ENCODE data around the gene TTI1. TPM values are rescaled to one million over a fixed set of nuclear protein-coding genes. Genes with fewer than 3 reads are reported as not detected.
"Not testable (repeated sequence)": the region's sequence is repeated elsewhere in the genome, so short reads cannot be mapped to it uniquely, and the experiment has no call there.

Gene TTI1
- total and polyA plus RNA-seq, 3 experiments from 2014 or later = 16.7 to 41.6 (median 40.5) TPM

DNA sequence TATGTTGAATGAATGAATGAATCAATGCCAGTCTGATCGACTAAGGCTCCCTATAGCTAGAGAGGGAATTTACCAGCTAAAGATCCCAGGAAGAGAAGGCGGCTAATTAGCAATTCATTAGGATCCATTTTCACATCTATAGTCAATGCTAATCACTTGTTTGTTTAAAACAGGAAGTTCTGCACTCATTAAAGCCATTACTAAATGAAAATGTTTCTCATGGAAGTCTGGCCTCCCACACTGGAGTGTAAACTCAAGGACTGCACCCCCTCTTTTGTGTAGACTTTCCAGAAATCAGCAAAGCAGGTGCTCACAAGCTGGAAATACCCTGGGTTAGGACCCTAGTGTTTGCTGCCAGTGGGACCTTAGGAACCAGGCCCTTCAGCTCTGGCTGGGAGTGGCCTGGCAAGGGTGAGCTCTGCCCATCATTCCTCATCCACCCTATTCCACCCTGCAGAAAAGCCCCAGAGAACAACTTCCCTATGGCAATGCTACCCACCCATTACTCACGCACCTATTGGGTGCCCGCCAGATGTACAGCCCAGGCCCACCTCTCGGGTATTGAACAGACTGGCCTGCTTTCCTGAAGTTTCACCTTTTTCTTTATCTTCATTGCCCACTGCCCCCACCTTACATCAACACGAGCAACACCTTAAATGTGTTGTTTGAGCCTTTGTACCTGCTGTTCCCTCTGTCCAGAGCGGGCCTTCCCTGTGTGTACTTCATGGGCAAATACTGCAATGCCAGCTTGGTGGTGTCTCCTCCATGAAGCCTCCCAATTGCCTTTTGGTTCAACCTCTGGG lies 60.8 kb downstream of the TTI1 start:
- H3K27ac ChIP-seq (ENCODE audit: low read depth, low read length) = no peak overlapping the region
- Mint-ChIP-seq H3K4me3 (no peak overlapping the region), H3K4me1 (peaks cover 0 to 1% (median 0%) of the 10 kb centered on the region in 3 donors), H3K27ac (no peak overlapping the region), H3K9me3 (peaks cover 11 to 27% (median 18%) of the 10 kb centered on the region in 5 donors), H3K36me3 (peaks cover 6 to 44% (median 16%) of the 10 kb centered on the region in 3 donors), H3K27me3 (peaks cover 0 to 7% of the 10 kb centered on the region in 2 donors)
- no peak for DNase-seq
- H3K4me3 ChIP-seq (ENCODE audit: low read length) = no peak overlapping the region
- H3K4me1 ChIP-seq (ENCODE audit: insufficient read depth, low read length) = no peaks in the 10 kb centered on the region
- CTCF ChIA-PET = no interaction called here
- H3K9me3 ChIP-seq (ENCODE audit: low read length) = no peaks in the 10 kb centered on the region
- H3K36me3 ChIP-seq (ENCODE audit: insufficient read depth, low read length) = no peaks in the 10 kb centered on the region
- POLR2A ChIA-PET = no interaction called here
- no peaks in the 10 kb centered on the region for H3K27me3 ChIP-seq (ENCODE audit: insufficient read depth, low read length, poor library complexity, severe bottlenecking)

DNA sequence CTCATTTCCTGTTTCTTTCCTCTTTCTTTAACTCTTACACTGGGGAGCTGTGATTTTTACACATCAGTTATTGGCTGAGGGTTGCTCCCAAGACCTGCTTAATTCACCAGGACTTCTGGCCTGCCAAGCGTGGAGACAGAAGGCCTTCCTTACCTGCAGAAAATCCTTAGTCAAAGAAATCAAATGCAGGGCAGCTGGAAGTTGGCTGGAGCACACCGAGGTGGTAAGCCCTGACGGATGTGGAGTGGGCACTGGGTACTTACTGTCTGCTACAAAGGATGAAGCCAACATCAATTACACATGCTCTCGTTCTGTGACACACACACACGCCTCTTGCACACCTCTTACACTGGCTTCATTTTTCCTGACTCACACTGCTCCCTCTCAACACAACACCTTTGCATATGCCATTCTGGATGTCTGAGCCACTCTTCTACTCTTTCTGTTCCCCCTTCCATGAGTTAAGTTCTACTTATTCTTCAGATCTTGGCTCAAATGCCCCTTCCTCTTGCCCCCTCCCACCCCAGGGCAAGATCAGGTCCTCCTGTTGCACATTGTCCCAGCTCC lies 61.6 kb downstream of the TTI1 start:
- Histone ChIP-seq H3K36me3 (ENCODE audit: insufficient read depth, low read length) (no peaks in the 10 kb centered on the region), H3K27me3 (ENCODE audit: insufficient read depth, low read length, poor library complexity, severe bottlenecking) (no peaks in the 10 kb centered on the region), H3K4me1 (ENCODE audit: insufficient read depth, low read length) (no peaks in the 10 kb centered on the region), H3K27ac (ENCODE audit: low read depth, low read length) (no peak overlapping the region), H3K4me3 (ENCODE audit: low read length) (no peak overlapping the region), H3K9me3 (ENCODE audit: low read length) (no peaks in the 10 kb centered on the region)
- ChIA-PET POLR2A (no interaction called here), CTCF (no interaction called here)
- no peak overlapping the region for H3K27ac Mint-ChIP-seq
- no peak overlapping the region for H3K4me3 Mint-ChIP-seq
- H3K4me1 Mint-ChIP-seq = no peaks in the 10 kb centered on the region
- peaks cover 0 to 7% of the 10 kb centered on the region in 2 donors for H3K27me3 Mint-ChIP-seq
- peaks cover 17 to 35% (median 26%) of the 10 kb centered on the region in 5 donors for H3K9me3 Mint-ChIP-seq
- peaks cover 6 to 49% (median 16%) of the 10 kb centered on the region in 3 donors for H3K36me3 Mint-ChIP-seq
- DNase-seq = no peak

DNA sequence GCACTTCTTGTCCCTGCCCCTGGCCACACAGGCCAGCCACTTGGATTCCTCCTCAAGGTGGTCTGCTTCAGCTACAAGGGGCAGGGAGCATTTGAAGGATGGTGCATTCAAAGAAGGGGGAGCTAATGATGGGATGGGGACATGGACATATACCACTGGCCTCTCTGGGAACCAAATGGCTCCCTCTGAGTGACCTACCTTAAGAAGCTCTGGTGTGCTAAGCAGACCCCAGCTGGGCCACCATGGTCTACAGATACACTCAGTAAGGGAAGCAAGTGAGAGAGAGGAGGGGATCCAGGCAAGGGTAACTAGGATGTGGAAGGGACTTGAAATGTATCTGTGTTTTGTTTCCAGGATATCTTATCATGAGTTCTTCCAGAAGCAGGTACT lies 62.4 kb downstream of the TTI1 start:
- Mint-ChIP-seq H3K27ac (no peak overlapping the region), H3K27me3 (peaks cover 0 to 7% of the 10 kb centered on the region in 2 donors), H3K4me3 (no peak overlapping the region), H3K9me3 (peaks cover 24 to 40% (median 32%) of the 10 kb centered on the region in 5 donors), H3K36me3 (peaks cover 6 to 54% (median 14%) of the 10 kb centered on the region in 3 donors), H3K4me1 (no peaks in the 10 kb centered on the region)
- no peak overlapping the region for H3K27ac ChIP-seq (ENCODE audit: low read depth, low read length)
- H3K27me3 ChIP-seq (ENCODE audit: insufficient read depth, low read length, poor library complexity, severe bottlenecking) = no peaks in the 10 kb centered on the region
- H3K4me1 ChIP-seq (ENCODE audit: insufficient read depth, low read length) = no peaks in the 10 kb centered on the region
- H3K36me3 ChIP-seq (ENCODE audit: insufficient read depth, low read length) = no peaks in the 10 kb centered on the region
- DNase-seq = no peak
- no peaks in the 10 kb centered on the region for H3K9me3 ChIP-seq (ENCODE audit: low read length)
- no peak overlapping the region for H3K4me3 ChIP-seq (ENCODE audit: low read length)
- CTCF ChIA-PET = no interaction called here
- POLR2A ChIA-PET = no interaction called here

DNA sequence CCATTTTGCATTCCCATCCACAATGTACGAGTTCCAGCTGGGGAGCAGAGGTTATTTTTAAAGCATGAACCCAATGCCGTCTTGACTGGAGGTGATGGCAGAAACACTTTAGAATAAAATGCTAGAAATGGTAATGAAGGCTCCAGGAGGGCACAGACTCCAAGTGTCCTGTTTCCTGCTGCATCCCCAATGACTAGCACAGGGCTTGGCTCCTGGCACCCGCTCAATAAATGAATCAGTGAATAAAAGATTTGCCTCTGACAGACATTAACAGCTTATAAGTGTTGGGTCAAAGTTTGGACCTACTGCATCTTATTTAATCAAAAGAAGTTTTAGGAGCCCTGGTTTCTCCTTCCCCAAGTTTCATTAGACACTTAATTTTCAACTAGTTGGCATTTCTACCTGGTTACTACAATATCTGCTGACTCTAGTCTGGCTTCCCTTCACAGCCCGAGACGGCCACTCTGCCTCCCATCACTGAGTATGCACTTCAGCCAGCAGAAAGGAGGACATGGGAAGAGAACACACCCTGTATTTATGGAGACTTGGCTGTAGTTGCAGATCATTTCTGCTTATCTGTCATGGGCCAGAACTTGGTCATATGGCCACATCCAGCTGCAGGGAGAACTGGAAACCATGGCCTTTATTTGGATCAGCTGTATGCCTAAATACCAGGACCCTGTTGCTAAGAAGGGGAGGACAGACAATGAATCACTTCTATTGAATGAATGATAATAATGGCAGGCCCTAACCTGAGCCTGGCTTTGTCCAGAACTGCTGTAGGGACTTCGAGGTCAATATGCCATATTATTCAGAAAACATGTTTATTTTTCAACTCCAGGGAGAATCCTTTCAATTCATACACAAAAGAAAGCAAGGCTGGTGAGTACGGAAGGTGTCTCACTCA lies 63.1 kb downstream of the TTI1 start:
- Mint-ChIP-seq H3K4me3 (no peak overlapping the region), H3K27ac (no peak overlapping the region), H3K9me3 (peaks cover 25 to 40% (median 34%) of the 10 kb centered on the region in 5 donors), H3K27me3 (peaks cover 0 to 7% of the 10 kb centered on the region in 2 donors), H3K4me1 (no peaks in the 10 kb centered on the region), H3K36me3 (peaks cover 5 to 55% (median 13%) of the 10 kb centered on the region in 3 donors)
- Histone ChIP-seq H3K4me3 (ENCODE audit: low read length) (no peak overlapping the region), H3K36me3 (ENCODE audit: insufficient read depth, low read length) (no peaks in the 10 kb centered on the region), H3K27ac (ENCODE audit: low read depth, low read length) (no peak overlapping the region), H3K4me1 (ENCODE audit: insufficient read depth, low read length) (no peaks in the 10 kb centered on the region), H3K27me3 (ENCODE audit: insufficient read depth, low read length, poor library complexity, severe bottlenecking) (no peaks in the 10 kb centered on the region), H3K9me3 (ENCODE audit: low read length) (no peaks in the 10 kb centered on the region)
- DNase-seq = no peak
- CTCF ChIA-PET = no interaction called here
- POLR2A ChIA-PET = no interaction called here

DNA sequence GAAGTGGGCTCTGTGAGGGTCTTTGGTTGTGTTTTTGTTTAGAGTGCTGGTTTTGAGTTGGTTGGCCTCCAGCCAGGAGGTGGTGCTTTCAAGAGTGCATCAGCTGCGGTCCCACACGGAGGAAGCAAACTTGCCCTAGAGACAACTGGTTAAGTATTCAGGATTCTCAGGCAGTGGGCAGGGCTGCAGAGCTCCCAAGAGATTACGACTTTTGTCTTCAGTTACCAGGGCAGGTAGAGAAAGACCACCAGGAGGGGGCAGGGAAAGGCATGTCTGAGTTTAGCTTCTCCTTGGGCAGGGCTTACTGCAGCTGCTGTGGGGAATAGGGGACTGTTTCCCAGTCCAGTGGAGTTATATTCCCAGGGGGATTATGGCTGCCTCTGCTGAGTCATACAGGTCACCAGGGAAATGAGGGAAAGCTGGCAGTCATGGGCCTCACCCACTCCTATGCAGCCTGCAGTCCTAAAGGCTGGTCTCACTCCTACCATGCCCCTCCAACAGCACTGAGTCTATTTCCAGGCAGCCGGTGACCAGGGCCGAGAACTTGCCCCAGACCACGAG lies 64.3 kb downstream of the TTI1 start:
- Mint-ChIP-seq H3K4me3 (no peak overlapping the region), H3K9me3 (peaks cover 32 to 51% (median 45%) of the 10 kb centered on the region in 5 donors), H3K27me3 (peaks cover 0 to 7% of the 10 kb centered on the region in 2 donors), H3K27ac (no peak overlapping the region), H3K36me3 (peaks cover 4 to 59% (median 10%) of the 10 kb centered on the region in 3 donors), H3K4me1 (no peaks in the 10 kb centered on the region)
- no peak for DNase-seq
- POLR2A ChIA-PET = no interaction called here
- CTCF ChIA-PET = no interaction called here
- H3K27ac ChIP-seq (ENCODE audit: low read depth, low read length) = no peak overlapping the region
- no peak overlapping the region for H3K4me3 ChIP-seq (ENCODE audit: low read length)
- H3K4me1 ChIP-seq (ENCODE audit: insufficient read depth, low read length) = no peaks in the 10 kb centered on the region
- no peaks in the 10 kb centered on the region for H3K9me3 ChIP-seq (ENCODE audit: low read length)
- no peaks in the 10 kb centered on the region for H3K36me3 ChIP-seq (ENCODE audit: insufficient read depth, low read length)
- H3K27me3 ChIP-seq (ENCODE audit: insufficient read depth, low read length, poor library complexity, severe bottlenecking) = no peaks in the 10 kb centered on the region

DNA sequence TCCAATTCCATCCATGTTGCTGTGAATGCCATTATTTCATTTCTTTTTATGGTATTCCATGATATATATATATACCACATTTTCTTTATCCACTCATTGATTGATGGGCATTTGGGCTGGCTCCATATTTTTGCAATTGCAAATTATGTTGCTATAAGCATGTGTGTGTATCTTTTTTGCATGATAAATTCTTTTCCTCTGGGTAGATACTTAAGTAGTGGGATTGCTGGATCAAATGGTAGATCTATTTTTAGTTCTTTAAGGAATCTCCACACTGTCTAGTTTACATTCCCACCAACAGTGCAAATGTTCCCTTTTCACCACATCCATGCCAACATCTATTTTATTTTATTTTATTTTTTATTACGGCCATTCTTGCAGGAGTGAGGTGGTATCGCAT lies 69.8 kb downstream of the TTI1 start:
- H3K27ac Mint-ChIP-seq; H3K4me3 Mint-ChIP-seq; H3K36me3 ChIP-seq (ENCODE audit: insufficient read depth, low read length); DNase-seq; H3K27me3 Mint-ChIP-seq; H3K27me3 ChIP-seq (ENCODE audit: insufficient read depth, low read length, poor library complexity, severe bottlenecking); H3K4me1 ChIP-seq (ENCODE audit: insufficient read depth, low read length); H3K27ac ChIP-seq (ENCODE audit: low read depth, low read length); POLR2A ChIA-PET; CTCF ChIA-PET; H3K4me1 Mint-ChIP-seq; H3K9me3 ChIP-seq (ENCODE audit: low read length); H3K4me3 ChIP-seq (ENCODE audit: low read length): not testable (repeated sequence)
- Mint-ChIP-seq H3K9me3 (peaks cover 27 to 52% (median 50%) of the 10 kb centered on the region in 5 donors), H3K36me3 (peaks cover 0 to 30% (median 0%) of the 10 kb centered on the region in 3 donors)

DNA sequence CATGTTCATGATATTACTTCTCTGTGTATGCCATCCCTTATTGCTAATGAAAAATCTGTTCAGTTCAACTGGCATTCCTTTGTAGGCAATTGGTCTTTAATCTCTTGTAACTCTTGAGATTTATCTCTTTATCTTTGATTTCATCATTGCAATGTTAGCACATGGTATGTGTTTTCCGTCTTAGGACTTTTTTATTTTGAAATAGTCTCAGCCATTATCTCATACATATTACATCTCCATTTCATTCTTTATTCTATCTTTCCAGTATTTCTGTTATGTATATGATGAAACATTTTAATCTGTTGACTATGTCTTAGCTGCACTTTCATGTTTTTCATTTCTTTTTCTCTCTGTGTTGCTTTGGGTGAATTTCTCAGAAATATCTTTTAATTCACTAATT lies 72.2 kb downstream of the TTI1 start:
- H3K9me3 Mint-ChIP-seq = peaks cover 4 to 29% (median 27%) of the 10 kb centered on the region in 5 donors
- no peaks in the 10 kb centered on the region for H3K4me1 Mint-ChIP-seq
- ChIA-PET CTCF (no interaction called here), POLR2A (no interaction called here)
- no peak overlapping the region for H3K27ac ChIP-seq (ENCODE audit: low read depth, low read length)
- H3K27ac Mint-ChIP-seq = no peak overlapping the region
- H3K27me3 ChIP-seq (ENCODE audit: insufficient read depth, low read length, poor library complexity, severe bottlenecking) = peaks cover 4% of the 10 kb centered on the region
- H3K27me3 Mint-ChIP-seq = peaks cover 4 to 9% of the 10 kb centered on the region in 2 donors
- no peak overlapping the region for H3K4me3 ChIP-seq (ENCODE audit: low read length)
- H3K36me3 Mint-ChIP-seq = peaks cover 0 to 15% (median 0%) of the 10 kb centered on the region in 3 donors
- H3K9me3 ChIP-seq (ENCODE audit: low read length) = no peaks in the 10 kb centered on the region
- no peak overlapping the region for H3K4me3 Mint-ChIP-seq
- H3K4me1 ChIP-seq (ENCODE audit: insufficient read depth, low read length) = no peaks in the 10 kb centered on the region
- no peak for DNase-seq
- H3K36me3 ChIP-seq (ENCODE audit: insufficient read depth, low read length) = no peaks in the 10 kb centered on the region
